Mucosa of descending colon (tissue), 3 donors: Measurements from ENCODE around the gene TCN2. TPM values are rescaled to one million over a fixed set of nuclear protein-coding genes. Genes with fewer than 3 reads are reported as not detected.

ENCODE experiments used
- ATAC-seq: fragments of 200-7000 bp; cut with Tn5 transposase; one replicate; pipeline ENCODE4 v1.9.1; 2020; ENCODE audit warnings: mild to moderate bottlenecking, moderate library complexity
- DNase-seq, 3 donors: peaks; one replicate each; pipeline ENCODE4 v3.0.0-alpha.2; 2020
- H3K36me3 ChIP-seq: fragments of 200-600 bp; one replicate; pipeline ENCODE4 v1.8.0; 2021; ENCODE audit warnings: low read depth, mild to moderate bottlenecking
- H3K4me1 ChIP-seq: fragments of 200-600 bp; one replicate; pipeline ENCODE4 v1.8.0; 2021; ENCODE audit warnings: low read depth, mild to moderate bottlenecking
- H3K4me3 ChIP-seq: fragments of 200-600 bp; one replicate; pipeline ENCODE4 v1.8.0; 2021; ENCODE audit warnings: mild to moderate bottlenecking
- H3K9me3 ChIP-seq: fragments of 200-600 bp; one replicate; pipeline ENCODE4 v1.8.0; 2021; ENCODE audit warnings: mild to moderate bottlenecking
- CTCF ChIP-seq: fragments of 200-600 bp; IDR thresholded peaks from one replicate; pipeline ENCODE4 v1.8.0; 2022; ENCODE audit warnings: antibody characterized with exemption, mild to moderate bottlenecking
- intact Hi-C, 2 donors: fragments of 100-400 bp; cut with DNase I in 1 of 2; cut with micrococcal nuclease in 1 of 2; formaldehyde crosslinking; loops; one replicate each; pipeline versions ENCODE4 v1.11.0 to v1.11.1; 2022; cut with DNase I, micrococcal nuclease
- total RNA-seq, 3 donors: library from RNA; stranded (reverse); fragmentation: NEBNext Ultra II Directional in 2 of 3; extraction: Animal tissue kit (Norgen Biotek cat#: 25700) in 2 of 3; gene quantifications; one replicate each; pipeline versions ENCODE4 v1.2.1 to v1.2.4, GENCODE V29; 2021 to 2023
- donor health status: DM: no; HTN: no; CAD: no; lungs with moderate emphysema.
- donor health status: DM: no; HTN: no; CAD: no.
- donor health status: DM: no; HTN: yes; CAD: no.

Gene TCN2
- total RNA-seq, 3 donors from 2014 or later, result 23.3 to 43.7 (median 40.2) TPM

GRCh38 chr22:30665266-30665665, 58.3 kb downstream of the TCN2 start:
- peaks cover 16% of the 10 kb centered on the region for H3K4me1 ChIP-seq
- no peaks in the 10 kb centered on the region for H3K36me3 ChIP-seq
- DNase-seq (peak in 2 of 3 donors; percentile 22 to 36), ATAC-seq (peak; percentile 15)
- no peak for TF ChIP-seq CTCF
- H3K4me3 ChIP-seq, result no peak overlapping the region
- no peaks in the 10 kb centered on the region for H3K9me3 ChIP-seq
- intact Hi-C loops, result no loop called here

GRCh38 chr22:30665786-30666185, 58.8 kb downstream of the TCN2 start:
- ATAC-seq (peak; percentile 6), DNase-seq (peak in 2 of 3 donors; percentile 41 to 55)
- Histone ChIP-seq H3K9me3 (no peaks in the 10 kb centered on the region), H3K4me3 (no peak overlapping the region), H3K36me3 (no peaks in the 10 kb centered on the region), H3K4me1 (peaks cover 16% of the 10 kb centered on the region)
- intact Hi-C loops, result no loop called here
- no peak for TF ChIP-seq CTCF

GRCh38 chr22:30667107-30667493, 60.1 kb downstream of the TCN2 start:
- DNase-seq (peak in 1 of 3 donors; percentile 81), ATAC-seq (peak; percentile 74)
- peak overlapping the region; percentile 20 for H3K4me3 ChIP-seq
- H3K4me1 ChIP-seq, result peaks cover 16% of the 10 kb centered on the region
- no peaks in the 10 kb centered on the region for H3K9me3 ChIP-seq
- intact Hi-C loops, result no loop called here
- TF ChIP-seq CTCF, result no peak
- no peaks in the 10 kb centered on the region for H3K36me3 ChIP-seq

- ATAC-seq (peak; percentile 91), DNase-seq (peak; percentile 96 to 99 (median 97))
- peak; percentile 48 for TF ChIP-seq CTCF
- Histone ChIP-seq H3K4me3 (peak within 1 kb of the TSS; percentile 20), H3K4me1 (peaks cover 16% of the 10 kb centered on the region), H3K36me3 (no peaks in the 10 kb centered on the region), H3K9me3 (no peaks in the 10 kb centered on the region)
- intact Hi-C loops, result no loop called here
Observed at GRCh38 chr22:30667494-30668385, 60.8 kb downstream of the TCN2 start, which contains the start of gene DUSP18. Gene DUSP18, minus strand, starts transcription at chr22:30667875. Its CDS starts 3,872 bp downstream, at chr22:30664003.

DNA sequence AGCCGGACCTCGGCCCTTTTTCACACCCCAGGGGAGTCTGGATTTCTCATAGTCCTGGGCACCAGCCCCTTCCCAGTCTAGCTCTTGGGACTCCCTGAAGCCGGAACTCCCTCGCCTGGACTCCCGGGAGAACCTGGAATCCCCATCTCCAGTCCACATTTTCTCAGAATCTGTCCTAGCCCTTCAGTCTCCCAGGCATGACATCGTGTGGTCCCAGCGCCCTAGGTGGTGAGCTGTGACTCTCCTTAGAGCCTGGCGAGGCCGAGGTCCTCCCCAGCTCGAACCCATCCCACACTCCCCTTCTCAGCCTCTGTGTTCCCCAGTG, 61.4 kb downstream of the TCN2 start:
- Histone ChIP-seq H3K9me3 (no peaks in the 10 kb centered on the region), H3K36me3 (no peaks in the 10 kb centered on the region), H3K4me1 (peaks cover 16% of the 10 kb centered on the region), H3K4me3 (peak overlapping the region; percentile 20)
- intact Hi-C loops, result no loop called here
- ATAC-seq, result no peak
- DNase-seq, result peak in 1 of 3 donors; percentile 44
- no peak for TF ChIP-seq CTCF
